GM23338 (cell line): ENCODE data around the gene ZNF185. TPM values are rescaled to one million over a fixed set of nuclear protein-coding genes. Genes with fewer than 3 reads are reported as not detected.

Experiments
- ATAC-seq: fragments of 200-7000 bp; cut with Tn5 transposase; 3 replicates; pipeline ENCODE4 v1.9.1; 2020
- DNase-seq: peaks from one replicate; pipeline ENCODE4 v3.0.0-alpha.2; 2015; ENCODE audit warnings: low spot score
- H2AFZ ChIP-seq: fragments of 200-600 bp; sonication (generic); 2 replicates; pipeline ENCODE4 v1.8.0; 2016; ENCODE audit warnings: antibody characterized with exemption, mild to moderate bottlenecking, moderate library complexity
- H3F3A ChIP-seq: fragments of 200-600 bp; sonication (generic); replicated peaks from 2 replicates; pipeline ENCODE4 v1.8.0; 2017; ENCODE audit warnings: antibody characterized with exemption, mixed run types, low read depth
- H3K27ac ChIP-seq: fragments of 200-600 bp; sonication (generic); 2 replicates; pipeline ENCODE4 v1.6.1; 2016; ENCODE audit warnings: low read depth
- H3K27me3 ChIP-seq: fragments of 200-600 bp; sonication (generic); 2 replicates; pipeline ENCODE4 v1.8.0; 2016; ENCODE audit warnings: mild to moderate bottlenecking, mixed run types, moderate library complexity; ENCODE audit not compliant: insufficient read depth
- H3K36me3 ChIP-seq: fragments of 200-600 bp; sonication (generic); 2 replicates; pipeline ENCODE4 v1.8.0; 2016; ENCODE audit warnings: mild to moderate bottlenecking; ENCODE audit not compliant: insufficient read depth
- H3K4me1 ChIP-seq: fragments of 200-600 bp; sonication (generic); 2 replicates; pipeline ENCODE4 v1.8.0; 2016; ENCODE audit warnings: mild to moderate bottlenecking, moderate library complexity; ENCODE audit not compliant: insufficient read depth
- H3K4me2 ChIP-seq: fragments of 200-600 bp; sonication (generic); 2 replicates; pipeline ENCODE4 v1.7.1; 2017; ENCODE audit warnings: mixed run types
- H3K4me3 ChIP-seq: fragments of 200-600 bp; sonication (generic); 2 replicates; pipeline ENCODE4 v1.6.1; 2016; ENCODE audit warnings: mixed run types
- H3K79me2 ChIP-seq: fragments of 200-600 bp; sonication (generic); replicated peaks from 2 replicates; pipeline ENCODE4 v1.8.0; 2017; ENCODE audit warnings: mild to moderate bottlenecking; ENCODE audit not compliant: insufficient read depth
- H3K9me2 ChIP-seq: fragments of 200-600 bp; sonication (generic); 2 replicates; pipeline ENCODE4 v1.8.0; 2017; ENCODE audit not compliant: insufficient read depth
- H4K20me1 ChIP-seq: fragments of 200-600 bp; sonication (generic); replicated peaks from 2 replicates; pipeline ENCODE4 v1.8.0; 2017; ENCODE audit warnings: mild to moderate bottlenecking; ENCODE audit not compliant: insufficient read depth
- H3K27ac Mint-ChIP-seq: 2 replicates; pipeline ENCODE4 v1.8.0; 2020; ENCODE audit warnings: inconsistent platforms, mild to moderate bottlenecking, moderate library complexity, mixed read lengths
- H3K27me3 Mint-ChIP-seq: 3 replicates; pipeline ENCODE4 v1.8.0; 2022; ENCODE audit warnings: low read depth, mild to moderate bottlenecking, moderate library complexity, mixed read lengths, inconsistent platforms; ENCODE audit not compliant: insufficient read depth, poor library complexity
- H3K36me3 Mint-ChIP-seq: 3 replicates; pipeline ENCODE4 v1.8.0; 2021; ENCODE audit warnings: low read depth, mild to moderate bottlenecking, inconsistent platforms, moderate library complexity, mixed read lengths
- H3K4me1 Mint-ChIP-seq: 3 replicates; pipeline ENCODE4 v1.8.0; 2020; ENCODE audit warnings: mild to moderate bottlenecking, inconsistent platforms, mixed read lengths
- H3K4me3 Mint-ChIP-seq: 3 replicates; pipeline ENCODE4 v1.8.0; 2021; ENCODE audit warnings: moderate library complexity, mild to moderate bottlenecking, inconsistent platforms, mixed read lengths
- H3K9me3 Mint-ChIP-seq: 3 replicates; pipeline ENCODE4 v1.8.0; 2020; ENCODE audit warnings: moderate library complexity, mild to moderate bottlenecking, inconsistent platforms, mixed read lengths
- CREB1 ChIP-seq: fragments of 250-450 bp; sonication (Bioruptor Pico); IDR thresholded peaks from 2 replicates; pipeline ENCODE4 v1.5.0; 2020; ENCODE audit warnings: low read depth, mild to moderate bottlenecking, moderate library complexity
- EZH2 ChIP-seq: fragments of 200-600 bp; sonication (generic); IDR thresholded peaks from one replicate; pipeline ENCODE4 v1.8.0; 2017; ENCODE audit warnings: antibody characterized with exemption, mild to moderate bottlenecking, low read depth; ENCODE audit not compliant: unreplicated experiment
- EZH2phosphoT487 ChIP-seq: fragments of 200-600 bp; sonication (generic); IDR thresholded peaks from one replicate; pipeline ENCODE4 v1.8.1; 2018; ENCODE audit warnings: antibody characterized with exemption; ENCODE audit not compliant: unreplicated experiment
- JUNB ChIP-seq: IDR thresholded peaks from one replicate; pipeline ENCODE4 v1.6.1; 2016; ENCODE audit warnings: antibody characterized with exemption; ENCODE audit not compliant: unreplicated experiment
- POLR2AphosphoS5 ChIP-seq: IDR thresholded peaks from 2 replicates; pipeline ENCODE4 v1.6.1; 2016; ENCODE audit warnings: antibody characterized with exemption, low read depth
- STAT1 ChIP-seq: IDR thresholded peaks from one replicate; pipeline ENCODE4 v1.6.1; 2016; ENCODE audit warnings: antibody characterized with exemption; ENCODE audit not compliant: unreplicated experiment
- ZNF114 ChIP-seq: fragments of 250-450 bp; sonication (Bioruptor Pico); IDR thresholded peaks from 2 replicates; pipeline ENCODE4 v1.5.0; 2020; ENCODE audit warnings: mild to moderate bottlenecking, moderate library complexity
- ZNF331 ChIP-seq: fragments of 250-450 bp; sonication (Bioruptor Pico); IDR thresholded peaks from 2 replicates; pipeline ENCODE4 v1.5.0; 2020; ENCODE audit warnings: low read depth, mild to moderate bottlenecking, moderate library complexity
- polyA plus RNA-seq: library from polyadenylated mRNA; unstranded; fragments of >200 nt; fragmentation: Nextera tagmentation; extraction: Ambion mirVana; gene quantifications from 2 replicates; pipeline ENCODE4 v1.2.1, GENCODE V29; 2016
- total RNA-seq: library from RNA; depleted of rRNA; stranded (reverse); fragments of >200 nt; shearing (Covaris generic); gene quantifications from 2 replicates; pipeline ENCODE4 v1.2.3, GENCODE V29; 2014
- TF ChIP-seq, protein P1 (sequence below): IDR thresholded peaks from one replicate; pipeline ENCODE4 v1.6.1; 2018; ENCODE audit warnings: antibody characterized with exemption; ENCODE audit not compliant: unreplicated experiment
- TF ChIP-seq, protein P2 (sequence below), 2 experiments: fragments of 200-600 bp in 1 of 2; sonication (generic) in 1 of 2; conservative IDR thresholded peaks; 2 replicates each; pipeline versions ENCODE4 v1.5.1 to v1.6.1; 2016 to 2017; ENCODE audit warnings: antibody characterized with exemption in 2 of 2, low read depth in 2 of 2, mild to moderate bottlenecking in 2 of 2, moderate library complexity in 1 of 2
- TF ChIP-seq, protein P3 (sequence below): IDR thresholded peaks from 2 replicates; pipeline ENCODE4 v1.6.1; 2016; ENCODE audit warnings: antibody characterized with exemption

The ZNF185 gene
- total and polyA plus RNA-seq, 2 experiments from 2014 or later: 2.9 to 7.8 TPM

DNA sequence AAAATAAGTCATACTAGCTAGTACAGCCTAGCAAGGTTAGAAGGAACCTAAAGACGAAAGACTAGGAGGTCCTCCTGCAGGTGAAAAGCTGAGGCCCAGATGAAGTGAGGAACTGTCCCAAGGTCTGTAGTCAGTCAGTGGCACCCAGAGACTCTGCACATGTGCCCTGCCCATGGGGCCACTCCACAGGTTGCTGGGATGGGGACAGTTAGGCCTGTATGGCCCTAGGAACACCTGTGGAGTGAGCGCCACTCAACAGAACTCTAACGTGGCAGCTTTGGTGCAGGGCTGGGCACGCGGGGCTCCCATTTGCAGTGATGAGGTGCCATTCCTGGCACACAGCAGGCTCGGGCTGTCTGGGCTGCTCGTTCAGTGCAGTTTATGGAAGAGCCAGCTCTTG, 14.8 kb downstream of the ZNF185 start (continued):
- TF ChIP-seq, protein P1, sequence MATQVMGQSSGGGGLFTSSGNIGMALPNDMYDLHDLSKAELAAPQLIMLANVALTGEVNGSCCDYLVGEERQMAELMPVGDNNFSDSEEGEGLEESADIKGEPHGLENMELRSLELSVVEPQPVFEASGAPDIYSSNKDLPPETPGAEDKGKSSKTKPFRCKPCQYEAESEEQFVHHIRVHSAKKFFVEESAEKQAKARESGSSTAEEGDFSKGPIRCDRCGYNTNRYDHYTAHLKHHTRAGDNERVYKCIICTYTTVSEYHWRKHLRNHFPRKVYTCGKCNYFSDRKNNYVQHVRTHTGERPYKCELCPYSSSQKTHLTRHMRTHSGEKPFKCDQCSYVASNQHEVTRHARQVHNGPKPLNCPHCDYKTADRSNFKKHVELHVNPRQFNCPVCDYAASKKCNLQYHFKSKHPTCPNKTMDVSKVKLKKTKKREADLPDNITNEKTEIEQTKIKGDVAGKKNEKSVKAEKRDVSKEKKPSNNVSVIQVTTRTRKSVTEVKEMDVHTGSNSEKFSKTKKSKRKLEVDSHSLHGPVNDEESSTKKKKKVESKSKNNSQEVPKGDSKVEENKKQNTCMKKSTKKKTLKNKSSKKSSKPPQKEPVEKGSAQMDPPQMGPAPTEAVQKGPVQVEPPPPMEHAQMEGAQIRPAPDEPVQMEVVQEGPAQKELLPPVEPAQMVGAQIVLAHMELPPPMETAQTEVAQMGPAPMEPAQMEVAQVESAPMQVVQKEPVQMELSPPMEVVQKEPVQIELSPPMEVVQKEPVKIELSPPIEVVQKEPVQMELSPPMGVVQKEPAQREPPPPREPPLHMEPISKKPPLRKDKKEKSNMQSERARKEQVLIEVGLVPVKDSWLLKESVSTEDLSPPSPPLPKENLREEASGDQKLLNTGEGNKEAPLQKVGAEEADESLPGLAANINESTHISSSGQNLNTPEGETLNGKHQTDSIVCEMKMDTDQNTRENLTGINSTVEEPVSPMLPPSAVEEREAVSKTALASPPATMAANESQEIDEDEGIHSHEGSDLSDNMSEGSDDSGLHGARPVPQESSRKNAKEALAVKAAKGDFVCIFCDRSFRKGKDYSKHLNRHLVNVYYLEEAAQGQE: no peak
- TF ChIP-seq STAT1 (no peak), ZNF331 (CRISPR knock-in tag) (no peak)

DNA sequence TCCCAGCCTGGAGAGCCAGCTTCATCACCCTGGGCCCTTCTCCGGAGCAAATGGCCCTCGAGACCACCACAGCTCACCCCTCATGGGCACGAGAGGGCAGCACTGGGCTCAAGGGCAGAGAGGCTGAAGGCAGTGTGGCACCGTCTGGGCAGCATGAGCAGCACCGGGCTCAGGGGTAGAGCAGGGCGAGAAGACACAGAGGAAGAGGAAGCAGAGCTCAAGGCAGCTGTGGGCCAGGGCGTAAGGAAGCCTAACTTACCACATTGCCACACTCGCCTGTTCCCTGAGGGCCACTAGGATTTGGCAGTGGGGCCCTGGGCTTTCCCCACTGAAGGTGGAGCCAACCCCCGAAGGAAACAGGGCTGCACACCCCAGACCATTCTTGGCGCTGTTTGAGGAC, 15.5 kb downstream of the ZNF185 start:
- Mint-ChIP-seq H3K9me3 (no peaks in the 10 kb centered on the region), H3K27me3 (peaks cover 2% of the 10 kb centered on the region), H3K4me1 (peaks cover 9% of the 10 kb centered on the region; the same call in 2 of the 3 replicates), H3K4me3 (no peak overlapping the region), H3K36me3 (no peaks in the 10 kb centered on the region), H3K27ac (no peak overlapping the region)
- Histone ChIP-seq H3K36me3 (no peaks in the 10 kb centered on the region), H3K4me2 (no peak overlapping the region), H4K20me1 (no peaks in the 10 kb centered on the region), H3K27me3 (no peaks in the 10 kb centered on the region), H2AFZ (no peak overlapping the region), H3F3A (no peaks in the 10 kb centered on the region), H3K4me1 (no peaks in the 10 kb centered on the region), H3K9me2 (no peaks in the 10 kb centered on the region), H3K27ac (no peak overlapping the region), H3K4me3 (no peak overlapping the region), H3K79me2 (no peaks in the 10 kb centered on the region)
- no peak for ATAC-seq
- TF ChIP-seq ZNF331 (CRISPR knock-in tag) (no peak), POLR2AphosphoS5 (no peak), JUNB (no peak), EZH2 (no peak), EZH2phosphoT487 (no peak), STAT1 (no peak)
- TF ChIP-seq, protein P2, sequence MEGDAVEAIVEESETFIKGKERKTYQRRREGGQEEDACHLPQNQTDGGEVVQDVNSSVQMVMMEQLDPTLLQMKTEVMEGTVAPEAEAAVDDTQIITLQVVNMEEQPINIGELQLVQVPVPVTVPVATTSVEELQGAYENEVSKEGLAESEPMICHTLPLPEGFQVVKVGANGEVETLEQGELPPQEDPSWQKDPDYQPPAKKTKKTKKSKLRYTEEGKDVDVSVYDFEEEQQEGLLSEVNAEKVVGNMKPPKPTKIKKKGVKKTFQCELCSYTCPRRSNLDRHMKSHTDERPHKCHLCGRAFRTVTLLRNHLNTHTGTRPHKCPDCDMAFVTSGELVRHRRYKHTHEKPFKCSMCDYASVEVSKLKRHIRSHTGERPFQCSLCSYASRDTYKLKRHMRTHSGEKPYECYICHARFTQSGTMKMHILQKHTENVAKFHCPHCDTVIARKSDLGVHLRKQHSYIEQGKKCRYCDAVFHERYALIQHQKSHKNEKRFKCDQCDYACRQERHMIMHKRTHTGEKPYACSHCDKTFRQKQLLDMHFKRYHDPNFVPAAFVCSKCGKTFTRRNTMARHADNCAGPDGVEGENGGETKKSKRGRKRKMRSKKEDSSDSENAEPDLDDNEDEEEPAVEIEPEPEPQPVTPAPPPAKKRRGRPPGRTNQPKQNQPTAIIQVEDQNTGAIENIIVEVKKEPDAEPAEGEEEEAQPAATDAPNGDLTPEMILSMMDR (conservative IDR thresholded peaks at IDR 0.05; ENCODE audit: low read depth in 2 of 2): peak in 1 of 2 experiments; percentile 27; a peak in 2 of 4 replicates
- no peak for DNase-seq

DNA sequence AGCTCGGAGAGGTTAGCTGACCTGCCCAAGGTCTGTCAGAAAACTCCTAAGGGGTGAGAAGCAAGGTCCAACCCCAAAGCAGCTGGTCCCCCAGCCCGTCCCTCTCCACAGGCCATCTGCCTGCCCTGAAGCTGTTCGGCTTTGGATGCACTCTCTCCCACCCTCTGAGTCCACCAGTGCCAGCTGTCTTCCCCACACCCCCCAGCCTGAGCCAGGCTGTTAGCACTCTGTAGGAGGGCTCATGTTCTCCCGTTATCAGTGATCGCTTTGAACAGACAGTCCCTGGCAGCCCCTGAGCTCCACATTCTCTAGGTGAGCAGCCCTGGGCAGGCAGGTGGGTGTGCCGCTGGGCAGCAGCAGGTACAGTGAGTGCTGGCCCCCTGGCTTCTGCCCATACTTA, 16.0 kb downstream of the ZNF185 start:
- Mint-ChIP-seq H3K4me1 (peaks cover 9% of the 10 kb centered on the region; the same call in 2 of the 3 replicates), H3K27ac (no peak overlapping the region), H3K4me3 (no peak overlapping the region), H3K9me3 (no peaks in the 10 kb centered on the region), H3K36me3 (no peaks in the 10 kb centered on the region), H3K27me3 (peaks cover 2% of the 10 kb centered on the region)
- Histone ChIP-seq H3K4me1 (no peaks in the 10 kb centered on the region), H3K79me2 (no peaks in the 10 kb centered on the region), H3K9me2 (no peaks in the 10 kb centered on the region), H3K36me3 (no peaks in the 10 kb centered on the region), H3F3A (no peaks in the 10 kb centered on the region), H3K27me3 (no peaks in the 10 kb centered on the region), H4K20me1 (no peaks in the 10 kb centered on the region), H3K27ac (no peak overlapping the region), H3K4me3 (no peak overlapping the region), H3K4me2 (no peak overlapping the region), H2AFZ (no peak overlapping the region)
- ATAC-seq (no peak), DNase-seq (no peak)
- TF ChIP-seq, protein P3, sequence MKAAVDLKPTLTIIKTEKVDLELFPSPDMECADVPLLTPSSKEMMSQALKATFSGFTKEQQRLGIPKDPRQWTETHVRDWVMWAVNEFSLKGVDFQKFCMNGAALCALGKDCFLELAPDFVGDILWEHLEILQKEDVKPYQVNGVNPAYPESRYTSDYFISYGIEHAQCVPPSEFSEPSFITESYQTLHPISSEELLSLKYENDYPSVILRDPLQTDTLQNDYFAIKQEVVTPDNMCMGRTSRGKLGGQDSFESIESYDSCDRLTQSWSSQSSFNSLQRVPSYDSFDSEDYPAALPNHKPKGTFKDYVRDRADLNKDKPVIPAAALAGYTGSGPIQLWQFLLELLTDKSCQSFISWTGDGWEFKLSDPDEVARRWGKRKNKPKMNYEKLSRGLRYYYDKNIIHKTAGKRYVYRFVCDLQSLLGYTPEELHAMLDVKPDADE: no peak
- no peak for TF ChIP-seq ZNF114 (CRISPR knock-in tag)
- TF ChIP-seq, protein P1: no peak
- no peak for TF ChIP-seq POLR2AphosphoS5
- no peak for TF ChIP-seq CREB1 (CRISPR knock-in tag)
- TF ChIP-seq, protein P2 (conservative IDR thresholded peaks at IDR 0.05; ENCODE audit: low read depth in 2 of 2): no peak
